Measurements from ENCODE around the gene NUCB1. TPM values are rescaled to one million over a fixed set of nuclear protein-coding genes. Genes with fewer than 3 reads are reported as not detected.
"Not testable (repeated sequence)": the region's sequence is repeated elsewhere in the genome, so short reads cannot be mapped to it uniquely, and the experiment has no call there.

NUCB1 gene
- total and polyA plus RNA-seq, 7 donors, result 49.9 to 143 (median 97.1) TPM

DNA sequence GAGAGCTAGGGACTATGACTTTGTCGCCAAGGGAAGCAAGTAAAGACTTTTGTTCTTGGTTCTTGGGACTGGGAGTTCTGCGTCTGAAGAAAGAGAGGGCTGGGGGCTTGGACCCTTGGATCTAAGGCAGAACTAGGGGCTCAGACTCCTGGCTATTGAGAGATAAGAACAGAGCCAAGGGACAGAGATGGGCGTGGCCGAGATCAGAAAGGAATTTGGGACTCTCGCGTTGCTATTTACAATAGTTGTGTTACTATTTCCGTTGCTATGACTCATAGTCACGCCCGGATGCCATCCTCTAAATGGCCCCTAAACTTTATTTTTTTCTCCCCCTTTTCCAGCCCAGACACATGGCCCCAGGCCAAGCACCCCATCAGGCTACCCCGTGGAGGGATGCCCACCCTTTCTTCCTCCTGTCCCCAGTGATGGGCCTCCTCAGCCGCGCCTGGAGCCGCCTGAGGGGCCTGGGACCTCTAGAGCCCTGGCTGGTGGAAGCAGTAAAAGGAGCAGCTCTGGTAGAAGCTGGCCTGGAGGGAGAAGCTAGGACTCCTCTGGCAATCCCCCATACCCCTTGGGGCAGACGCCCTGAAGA is 27.1 kb upstream of the NUCB1 start:
- ATAC-seq (peak; percentile 69 to 79 (median 74)), DNase-seq (peak; percentile 84 to 92)
- Histone ChIP-seq H3K27me3 (ENCODE audit: insufficient read depth in 3 of 3, low read length in 2 of 3) (no peaks in the 10 kb centered on the region), H3K4me1 (peaks cover 43% of the 10 kb centered on the region), H3K36me3 (ENCODE audit: insufficient read depth in 1 of 2, low read depth in 1 of 2) (peaks cover 0 to 46% of the 10 kb centered on the region in 2 donors), H3K4me3 (peak overlapping the region; percentile 99), H3K9me3 (no peaks in the 10 kb centered on the region), H3K27ac (peak overlapping the region; percentile 100)
- intact Hi-C loops (cut with DNase I), result loop anchor here in 1 of 2 donors (5.0 kb wide), 1 partner anchor 94 kb away; the partner anchor contains the start of gene FTL
- TF ChIP-seq CTCF (IDR thresholded peaks at IDR 0.05), result no peak
- WGBS, 3 donors, result 0 to 1% (median 1%) methylated on average over 14 of the region's 14 CpGs

GRCh38 chr19:48873476-48874302 is 26.4 kb upstream of the NUCB1 start:
- DNase-seq, result no peak
- Histone ChIP-seq H3K36me3 (ENCODE audit: insufficient read depth in 1 of 2, low read depth in 1 of 2) (peaks cover 0 to 53% of the 10 kb centered on the region in 2 donors), H3K4me3 (peak overlapping the region; percentile 99), H3K4me1 (peaks cover 46% of the 10 kb centered on the region), H3K9me3 (no peaks in the 10 kb centered on the region), H3K27ac (peak overlapping the region; percentile 100), H3K27me3 (ENCODE audit: insufficient read depth in 3 of 3, low read length in 2 of 3) (no peaks in the 10 kb centered on the region)
- TF ChIP-seq CTCF (IDR thresholded peaks at IDR 0.05), result no peak
- ATAC-seq, result peak in 2 of 4 donors; percentile 0 to 11
- 16 to 28% (median 17%) methylated on average over 14 of the region's 14 CpGs for WGBS, 3 donors
- intact Hi-C loops (cut with DNase I), result loop anchor here in 1 of 2 donors (5.0 kb wide), 1 partner anchor 94 kb away; the partner anchor contains the start of gene FTL

- ATAC-seq, result peak in 1 of 4 donors; percentile 2
- no peaks in the 10 kb centered on the region for H3K9me3 ChIP-seq
- H3K36me3 ChIP-seq (ENCODE audit: insufficient read depth in 1 of 2, low read depth in 1 of 2), result peaks cover 0 to 61% of the 10 kb centered on the region in 2 donors
- H3K4me3 ChIP-seq, result peak overlapping the region; percentile 99
- H3K4me1 ChIP-seq, result peaks cover 44% of the 10 kb centered on the region
- 6 to 12% (median 9%) methylated on average over 17 of the region's 17 CpGs for WGBS, 3 donors
- peak in 1 of 2 donors; percentile 70 for DNase-seq
- H3K27me3 ChIP-seq (ENCODE audit: insufficient read depth in 3 of 3, low read length in 2 of 3), result no peaks in the 10 kb centered on the region
- intact Hi-C loops (cut with DNase I), result loop anchor here (5.0 kb wide), 2 partner anchors 88 to 93 kb away; partner anchors contain the start of gene FTL (in 1 of the 2)
- peak overlapping the region; percentile 100 for H3K27ac ChIP-seq
- TF ChIP-seq CTCF (IDR thresholded peaks at IDR 0.05), result no peak
Measured at GRCh38 chr19:48874303-48875135, 25.6 kb upstream of the NUCB1 start.

DNA sequence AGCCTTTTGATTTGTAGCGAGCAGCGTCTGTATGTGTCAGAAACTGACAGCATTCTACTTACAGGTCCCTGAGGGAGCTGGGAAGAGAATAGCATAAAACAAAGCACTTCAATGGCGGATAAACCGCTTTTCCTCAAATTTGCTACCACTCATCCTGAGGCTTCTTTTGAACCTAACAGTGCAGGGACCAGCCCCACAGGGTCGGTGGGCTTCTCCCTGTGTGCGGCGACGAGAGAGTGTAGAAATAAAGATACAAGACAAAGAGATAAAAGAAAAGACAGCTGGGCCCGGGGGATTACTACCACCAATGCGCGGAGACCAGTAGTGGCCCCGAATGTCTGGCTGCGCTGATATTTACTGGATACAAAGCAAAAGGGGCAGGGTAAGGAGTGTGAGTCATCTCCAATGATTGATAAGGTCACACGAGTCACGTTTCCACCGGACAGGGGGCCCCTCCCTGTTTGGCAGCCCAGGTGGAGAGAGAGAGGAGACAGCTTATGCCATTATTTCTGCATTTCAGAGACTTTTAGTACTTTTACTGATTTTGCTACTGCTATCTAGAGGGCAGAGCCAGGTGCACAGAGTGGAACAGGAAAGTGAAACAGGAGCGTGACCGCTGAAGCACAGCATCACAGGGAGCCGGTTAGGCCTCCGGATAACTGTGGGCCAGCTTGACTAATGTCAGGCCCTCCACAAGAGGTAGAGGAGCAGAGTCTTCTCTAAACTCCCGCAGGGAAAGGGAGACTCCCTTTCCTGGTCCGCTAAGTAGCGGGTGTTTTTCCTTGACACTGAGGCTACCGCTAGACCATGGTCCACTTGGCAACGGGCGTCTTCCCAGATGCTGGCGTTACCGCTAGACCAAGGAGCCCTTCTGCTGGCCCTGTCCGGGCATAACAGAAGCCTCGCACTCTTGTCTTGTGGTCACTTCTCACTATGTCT is 23.8 kb upstream of the NUCB1 start:
- peaks cover 44% of the 10 kb centered on the region for H3K4me1 ChIP-seq
- WGBS, 3 donors, result 56 to 66% (median 64%) methylated on average over 30 of the region's 30 CpGs
- peak; percentile 58 to 73 for DNase-seq

More for the DNA sequence above, 23.8 kb upstream of the NUCB1 start:
- not testable (repeated sequence) for H3K9me3 ChIP-seq; ATAC-seq; H3K27me3 ChIP-seq (ENCODE audit: insufficient read depth in 3 of 3, low read length in 2 of 3)
- intact Hi-C loops (cut with DNase I), result loop anchor here in 1 of 2 donors (5.0 kb wide), 1 partner anchor 86 kb away; no protein-coding TSS in a partner anchor
- H3K4me3 ChIP-seq, result peak overlapping the region; percentile 99
- peak overlapping the region; percentile 100 for H3K27ac ChIP-seq
- H3K36me3 ChIP-seq (ENCODE audit: insufficient read depth in 1 of 2, low read depth in 1 of 2), result peaks cover 0 to 63% of the 10 kb centered on the region in 2 donors

Data from psoas muscle (tissue), 8 donors.